Liver (tissue), 9 donors: ENCODE results near the gene TRIM40. TPM values are rescaled to one million over a fixed set of nuclear protein-coding genes. Genes with fewer than 3 reads are reported as not detected.

Experiments
- DNase-seq: peaks from one replicate; pipeline ENCODE4 v3.0.0-alpha.2; 2017; ENCODE audit warnings: low spot score
- H3K27ac ChIP-seq, 2 donors: one replicate each; pipeline ENCODE4 v1.7.0; 2013; ENCODE audit warnings: inconsistent platforms in 2 of 2, low read length in 2 of 2, control low read depth in 1 of 2, low read depth in 1 of 2, mild to moderate bottlenecking in 1 of 2
- H3K27me3 ChIP-seq, 4 donors: one replicate each; pipeline versions ENCODE4 v1.6.1 to v1.7.0; 2013; ENCODE audit warnings: low read length in 3 of 4, inconsistent platforms in 1 of 4, mild to moderate bottlenecking in 1 of 4, moderate library complexity in 1 of 4; ENCODE audit not compliant: control insufficient read depth in 4 of 4, insufficient read depth in 4 of 4
- H3K36me3 ChIP-seq, 4 donors: one replicate each; pipeline versions ENCODE4 v1.6.1 to v1.7.0; 2013; ENCODE audit warnings: low read length in 3 of 4, mild to moderate bottlenecking in 3 of 4, low read depth in 1 of 4, moderate library complexity in 1 of 4; ENCODE audit not compliant: control insufficient read depth in 4 of 4, insufficient read depth in 3 of 4
- H3K4me1 ChIP-seq, 4 donors: one replicate each; pipeline versions ENCODE4 v1.6.1 to v1.7.0; 2013; ENCODE audit warnings: low read length in 3 of 4, mild to moderate bottlenecking in 3 of 4, moderate library complexity in 1 of 4; ENCODE audit not compliant: control insufficient read depth in 4 of 4, insufficient read depth in 4 of 4
- H3K4me3 ChIP-seq, 3 donors: one replicate each; pipeline versions ENCODE4 v1.6.1 to v1.7.0; 2013; ENCODE audit warnings: low read length in 3 of 3, control low read depth in 1 of 3, low read depth in 1 of 3, mild to moderate bottlenecking in 1 of 3
- H3K9ac ChIP-seq, 2 donors: one replicate each; pipeline ENCODE4 v1.7.0; 2013; ENCODE audit warnings: low read length in 2 of 2, mild to moderate bottlenecking in 2 of 2, moderate library complexity in 2 of 2, control low read depth in 1 of 2, low read depth in 1 of 2
- H3K9me3 ChIP-seq, 4 donors: one replicate each; pipeline versions ENCODE4 v1.6.1 to v1.7.0; 2013; ENCODE audit warnings: low read length in 3 of 4; ENCODE audit not compliant: control insufficient read depth in 4 of 4
- ATF3 ChIP-seq: IDR thresholded peaks from 2 replicates; pipeline ENCODE4 v1.6.1; 2016; ENCODE audit warnings: antibody characterized with exemption
- CTCF ChIP-seq: fragments of 150-350 bp; IDR thresholded peaks from 2 replicates; pipeline ENCODE4 v1.5.1; 2017; ENCODE audit warnings: improper control_type of control experiment, low read depth, low read length; ENCODE audit not compliant: missing input control
- EGR1 ChIP-seq, 2 donors: IDR thresholded peaks; 2 replicates each; pipeline ENCODE4 v1.6.1; 2016 to 2018; ENCODE audit warnings: antibody characterized with exemption in 2 of 2, low read depth in 2 of 2
- FOXA1 ChIP-seq: IDR thresholded peaks from 2 replicates; pipeline ENCODE4 v1.6.1; 2016; ENCODE audit warnings: antibody characterized with exemption
- FOXA2 ChIP-seq: IDR thresholded peaks from 2 replicates; pipeline ENCODE4 v1.6.1; 2016; ENCODE audit warnings: antibody characterized with exemption
- GABPA ChIP-seq, 2 donors: IDR thresholded peaks in 1 of 2; conservative IDR thresholded peaks in 1 of 2; 2 replicates each; pipeline ENCODE4 v1.6.1; 2016; ENCODE audit warnings: antibody characterized with exemption in 2 of 2, mild to moderate bottlenecking in 1 of 2, moderate library complexity in 1 of 2
- HNF4A ChIP-seq, 2 donors: conservative IDR thresholded peaks; 2 replicates each; pipeline ENCODE4 v1.6.1; 2016; ENCODE audit warnings: antibody characterized with exemption in 2 of 2, mild to moderate bottlenecking in 2 of 2
- HNF4G ChIP-seq: IDR thresholded peaks from 2 replicates; pipeline ENCODE4 v1.6.1; 2016; ENCODE audit warnings: antibody characterized with exemption
- JUND ChIP-seq, 2 donors: IDR thresholded peaks; 2 replicates each; pipeline ENCODE4 v1.6.1; 2016; ENCODE audit warnings: antibody characterized with exemption in 2 of 2
- MAX ChIP-seq: IDR thresholded peaks from 2 replicates; pipeline ENCODE4 v1.6.1; 2016; ENCODE audit warnings: antibody characterized with exemption
- NR2F2 ChIP-seq: IDR thresholded peaks from 2 replicates; pipeline ENCODE4 v1.6.1; 2016; ENCODE audit warnings: antibody characterized with exemption
- RAD21 ChIP-seq, 2 donors: IDR thresholded peaks; 2 replicates each; pipeline ENCODE4 v1.6.1; 2016; ENCODE audit warnings: antibody characterized with exemption in 2 of 2, mild to moderate bottlenecking in 2 of 2
- REST ChIP-seq: IDR thresholded peaks from 2 replicates; pipeline ENCODE4 v1.6.1; 2016; ENCODE audit warnings: antibody characterized with exemption, mild to moderate bottlenecking
- RXRA ChIP-seq, 2 donors: IDR thresholded peaks; 2 replicates each; pipeline ENCODE4 v1.6.1; 2017 to 2018; ENCODE audit warnings: antibody characterized with exemption in 2 of 2, mild to moderate bottlenecking in 1 of 2
- SP1 ChIP-seq: IDR thresholded peaks from 2 replicates; pipeline ENCODE4 v1.6.1; 2018; ENCODE audit warnings: antibody characterized with exemption, mild to moderate bottlenecking
- TAF1 ChIP-seq: conservative IDR thresholded peaks from 2 replicates; pipeline ENCODE4 v1.6.1; 2016; ENCODE audit warnings: antibody characterized with exemption, mild to moderate bottlenecking
- ZBTB33 ChIP-seq: IDR thresholded peaks from 2 replicates; pipeline ENCODE4 v1.6.1; 2016; ENCODE audit warnings: antibody characterized with exemption
- WGBS: extraction: QIAGEN DNeasy Blood & Tissue Kit; methylation state at CpG from one replicate; pipeline ENCODE4 v1.1.7; 2013; 5-methylcytosine and 5-hydroxymethylcytosine counted together
- polyA plus RNA-seq, 2 donors: library from polyadenylated mRNA; stranded (reverse) in 1 of 2; unstranded in 1 of 2; fragments of 200-250 nt in 1 of 2; fragments of >200 nt in 1 of 2; fragmentation: Nextera tagmentation in 1 of 2; extraction: Ambion mirVana in 1 of 2; gene quantifications; one replicate each; pipeline versions ENCODE4 v1.2.1 to v1.2.3, GENCODE V29; 2013 to 2015
- total RNA-seq, 2 donors: library from RNA; depleted of rRNA; stranded (reverse); fragments of >200 nt; gene quantifications; one replicate each; pipeline ENCODE4 v1.2.3, GENCODE V29; 2014
- donor health status: healthy.
- donor health status: healthy.
- donor health status: healthy.
- donor health status: healthy.
- donor health status: healthy.

Gene TRIM40
- total and polyA plus RNA-seq, 4 donors, result 0.51 TPM; not detected in 3

- Histone ChIP-seq H3K36me3 (peaks cover 18 to 58% (median 40%) of the 10 kb centered on the region in 4 donors), H3K27ac (no peak overlapping the region), H3K9ac (no peak overlapping the region), H3K9me3 (no peaks in the 10 kb centered on the region), H3K4me1 (peaks cover 0 to 17% (median 11%) of the 10 kb centered on the region in 4 donors), H3K4me3 (no peak overlapping the region), H3K27me3 (no peaks in the 10 kb centered on the region)
- no peak for DNase-seq
- 100% methylated on average over 1 of the region's 1 CpG for WGBS
- no peak for TF ChIP-seq RAD21 (IDR thresholded peaks at IDR 0.05)
- TF ChIP-seq NR2F2, result no peak
- no peak for TF ChIP-seq REST
- no peak for TF ChIP-seq FOXA2
- no peak for TF ChIP-seq JUND (IDR thresholded peaks at IDR 0.05)
- TF ChIP-seq TAF1, result no peak
- TF ChIP-seq CTCF, result no peak
- TF ChIP-seq ATF3, result no peak
- no peak for TF ChIP-seq SP1
- TF ChIP-seq RXRA (IDR thresholded peaks at IDR 0.05), result no peak
- no peak for TF ChIP-seq GABPA (IDR thresholded peaks at IDR 0.05 in 1 of 2, conservative IDR thresholded peaks at IDR 0.05 in 1 of 2)
- no peak for TF ChIP-seq HNF4G
- TF ChIP-seq MAX, result no peak
- TF ChIP-seq ZBTB33, result no peak
These were observed 60.0 kb downstream of the TRIM40 start for GRCh38 chr6:30195951-30196350.

GRCh38 chr6:30196376-30196775 lies 60.4 kb downstream of the TRIM40 start:
- Histone ChIP-seq H3K36me3 (peaks cover 18 to 54% (median 38%) of the 10 kb centered on the region in 4 donors), H3K27me3 (no peaks in the 10 kb centered on the region), H3K27ac (no peak overlapping the region), H3K4me3 (no peak overlapping the region), H3K9ac (no peak overlapping the region), H3K4me1 (peaks cover 1 to 21% (median 15%) of the 10 kb centered on the region in 4 donors), H3K9me3 (no peaks in the 10 kb centered on the region)
- WGBS, result 95% methylated on average over 12 of the region's 12 CpGs
- no peak for DNase-seq
- TF ChIP-seq JUND (IDR thresholded peaks at IDR 0.05), result no peak
- no peak for TF ChIP-seq FOXA2
- TF ChIP-seq HNF4G, result no peak
- no peak for TF ChIP-seq HNF4A (conservative IDR thresholded peaks at IDR 0.05)
- TF ChIP-seq MAX, result no peak
- no peak for TF ChIP-seq ATF3
- no peak for TF ChIP-seq RAD21 (IDR thresholded peaks at IDR 0.05)
- no peak for TF ChIP-seq GABPA (IDR thresholded peaks at IDR 0.05 in 1 of 2, conservative IDR thresholded peaks at IDR 0.05 in 1 of 2)
- no peak for TF ChIP-seq NR2F2
- no peak for TF ChIP-seq FOXA1
- no peak for TF ChIP-seq RXRA (IDR thresholded peaks at IDR 0.05)
- TF ChIP-seq ZBTB33, result no peak
- no peak for TF ChIP-seq REST
- no peak for TF ChIP-seq EGR1 (IDR thresholded peaks at IDR 0.05; ENCODE audit: low read depth in 2 of 2)
